ENCODE data around the gene ARHGEF12. TPM values are rescaled to one million over a fixed set of nuclear protein-coding genes. Genes with fewer than 3 reads are reported as not detected.
"Not testable (repeated sequence)": the region's sequence is repeated elsewhere in the genome, so short reads cannot be mapped to it uniquely, and the experiment has no call there.

ARHGEF12 gene
- total RNA-seq, 1 experiment from 2014 or later, result 33.9 TPM

GRCh38 chr11:120492486-120492885, 156.3 kb downstream of the ARHGEF12 start:
- no peak for DNase-seq (ENCODE audit: low spot score)

- DNase-seq (ENCODE audit: low spot score), result no peak
Observed at GRCh38 chr11:120494595-120494994, 158.4 kb downstream of the ARHGEF12 start.

- DNase-seq (ENCODE audit: low spot score), result no peak
Observed at GRCh38 chr11:120499088-120499487, 162.9 kb downstream of the ARHGEF12 start.

GRCh38 chr11:120499859-120500258, 163.6 kb downstream of the ARHGEF12 start:
- no peak for DNase-seq (ENCODE audit: low spot score)

GRCh38 chr11:120500414-120501071, 164.3 kb downstream of the ARHGEF12 start:
- no peak for DNase-seq (ENCODE audit: low spot score)

- no peak for DNase-seq (ENCODE audit: low spot score)
Observed at GRCh38 chr11:120501440-120501839, 165.2 kb downstream of the ARHGEF12 start.

GRCh38 chr11:120501976-120502755, 166.0 kb downstream of the ARHGEF12 start:
- no peak for DNase-seq (ENCODE audit: low spot score)

- not testable (repeated sequence) for DNase-seq (ENCODE audit: low spot score)
Observed at GRCh38 chr11:120503529-120503928, 167.3 kb downstream of the ARHGEF12 start.

GRCh38 chr11:120505801-120506425, 169.7 kb downstream of the ARHGEF12 start:
- DNase-seq (ENCODE audit: low spot score), result no peak

GRCh38 chr11:120509346-120510053, 173.3 kb downstream of the ARHGEF12 start:
- no peak for DNase-seq (ENCODE audit: low spot score)

- DNase-seq (ENCODE audit: low spot score), result no peak
Observed at GRCh38 chr11:120510406-120511115, 174.3 kb downstream of the ARHGEF12 start.

- peak; percentile 54 for DNase-seq (ENCODE audit: low spot score)
Observed at GRCh38 chr11:120511116-120511819, 175.1 kb downstream of the ARHGEF12 start, which contains the start of gene GRIK4. Gene GRIK4, plus strand, starts transcription at chr11:120511748. Its CDS starts 148,571 bp downstream, at chr11:120660319.

GRCh38 chr11:120511820-120512738, 175.9 kb downstream of the ARHGEF12 start:
- no peak for DNase-seq (ENCODE audit: low spot score)

- DNase-seq (ENCODE audit: low spot score), result peak; percentile 43
Observed at GRCh38 chr11:120512739-120513435, 176.7 kb downstream of the ARHGEF12 start.

- DNase-seq (ENCODE audit: low spot score), result no peak
Observed at GRCh38 chr11:120513436-120514315, 177.5 kb downstream of the ARHGEF12 start.

GRCh38 chr11:120514541-120515121, 178.4 kb downstream of the ARHGEF12 start:
- DNase-seq (ENCODE audit: low spot score), result no peak

GRCh38 chr11:120515186-120515723, 179.0 kb downstream of the ARHGEF12 start:
- no peak for DNase-seq (ENCODE audit: low spot score)
